ENCODE data around the gene OLA1.

OLA1 gene

GRCh38 chr2:174180165-174180724, 68.1 kb downstream of the OLA1 start:
- peak; percentile 20 for DNase-seq (ENCODE audit: low read depth)

- no peak for DNase-seq (ENCODE audit: low read depth)
Observed at GRCh38 chr2:174177316-174177890, 70.9 kb downstream of the OLA1 start.

GRCh38 chr2:174176898-174177297, 71.4 kb downstream of the OLA1 start:
- peak; percentile 24 for DNase-seq (ENCODE audit: low read depth)

GRCh38 chr2:174174741-174175140, 73.6 kb downstream of the OLA1 start:
- DNase-seq (ENCODE audit: low read depth), result no peak

- no peak for DNase-seq (ENCODE audit: low read depth)
Observed at GRCh38 chr2:174172802-174173355, 75.5 kb downstream of the OLA1 start.

- DNase-seq (ENCODE audit: low read depth), result no peak
Observed at GRCh38 chr2:174171686-174172445, 76.5 kb downstream of the OLA1 start.

- DNase-seq (ENCODE audit: low read depth), result no peak
Observed at GRCh38 chr2:174169372-174169771, 79.0 kb downstream of the OLA1 start.

- DNase-seq (ENCODE audit: low read depth), result no peak
Observed at GRCh38 chr2:174166261-174166660, 82.1 kb downstream of the OLA1 start.

GRCh38 chr2:174161490-174161889, 86.8 kb downstream of the OLA1 start:
- DNase-seq (ENCODE audit: low read depth), result no peak

GRCh38 chr2:174158003-174158402, 90.3 kb downstream of the OLA1 start:
- peak; percentile 46 for DNase-seq (ENCODE audit: low read depth)

- DNase-seq (ENCODE audit: low read depth), result no peak
Observed at GRCh38 chr2:174157053-174157452, 91.3 kb downstream of the OLA1 start.

GRCh38 chr2:174153757-174154680, 94.3 kb downstream of the OLA1 start:
- peak; percentile 82 for DNase-seq (ENCODE audit: low read depth)

- DNase-seq (ENCODE audit: low read depth), result no peak
Observed at GRCh38 chr2:174149530-174149929, 98.8 kb downstream of the OLA1 start.

GRCh38 chr2:174148833-174149232, 99.5 kb downstream of the OLA1 start:
- no peak for DNase-seq (ENCODE audit: low read depth)

- peak; percentile 11 for DNase-seq (ENCODE audit: low read depth)
Observed at GRCh38 chr2:174145827-174146226, 102.5 kb downstream of the OLA1 start.

GRCh38 chr2:174142290-174142689, 106.0 kb downstream of the OLA1 start:
- DNase-seq (ENCODE audit: low read depth), result no peak

- DNase-seq (ENCODE audit: low read depth), result no peak
Observed at GRCh38 chr2:174138161-174138560, 110.2 kb downstream of the OLA1 start.

- DNase-seq (ENCODE audit: low read depth), result no peak
Observed at GRCh38 chr2:174135981-174136380, 112.4 kb downstream of the OLA1 start.

GRCh38 chr2:174125090-174125489, 123.2 kb downstream of the OLA1 start:
- no peak for DNase-seq (ENCODE audit: low read depth)

GRCh38 chr2:174124181-174124580, 124.2 kb downstream of the OLA1 start:
- no peak for DNase-seq (ENCODE audit: low read depth)

- peak; percentile 20 for DNase-seq (ENCODE audit: low read depth)
Observed at GRCh38 chr2:174122185-174122584, 126.1 kb downstream of the OLA1 start.

- DNase-seq (ENCODE audit: low read depth), result no peak
Observed at GRCh38 chr2:174121612-174122011, 126.7 kb downstream of the OLA1 start.

Measured in EH (cell line).